GM12892 (cell line): Measurements from ENCODE around the gene NFU1.

Source experiments
- POLR2A ChIP-seq: IDR thresholded peaks from 2 replicates; pipeline ENCODE4 v1.6.1; 2011; ENCODE audit warnings: low read depth, low read length, control low read depth
- POLR2AphosphoS5 ChIP-seq: IDR thresholded peaks from 2 replicates; pipeline ENCODE4 v1.6.1; 2011; ENCODE audit warnings: low read depth, low read length, control low read depth

DNA sequence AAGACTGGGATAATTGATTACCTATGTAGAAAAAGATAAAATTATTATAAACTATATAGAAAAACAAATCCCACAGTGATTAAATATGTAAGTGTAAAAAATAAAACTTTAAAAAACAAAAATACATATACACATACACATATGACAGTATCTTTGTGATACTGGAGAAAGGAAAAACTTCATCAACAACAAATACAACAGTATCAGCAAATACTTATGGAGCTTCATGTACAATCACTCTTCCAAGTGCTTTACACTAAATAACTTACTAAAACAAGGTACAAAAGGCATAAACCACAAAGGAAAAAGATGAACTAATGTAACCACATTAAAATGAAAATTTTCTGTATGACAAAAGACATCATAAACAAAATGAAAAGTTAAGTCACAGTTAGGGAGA, 26.1 kb downstream of the NFU1 start:
- TF ChIP-seq POLR2A (no peak), POLR2AphosphoS5 (no peak)
